AG09309 (cell line): ENCODE measurements around the gene SERPINE2.

Source experiments
- DNase-seq: peaks from one replicate; pipeline ENCODE4 v3.0.0-alpha.2; 2010; ENCODE audit warnings: low read depth
- H3K4me3 ChIP-seq: 2 replicates; pipeline ENCODE4 v1.5.1; 2011; ENCODE audit warnings: mild to moderate bottlenecking, low read depth, low read length, moderate library complexity; ENCODE audit not compliant: control insufficient read depth
- TF ChIP-seq, protein P1 (sequence below): IDR thresholded peaks from 2 replicates; pipeline ENCODE4 v1.5.1; 2011; ENCODE audit warnings: mild to moderate bottlenecking, low read depth, low read length, inconsistent platforms; ENCODE audit not compliant: insufficient read depth, control insufficient read depth; ENCODE audit errors: missing control alignments

SERPINE2 gene

GRCh38 chr2:224022486-224022885 is 16.6 kb downstream of the SERPINE2 start:
- TF ChIP-seq, protein P1, sequence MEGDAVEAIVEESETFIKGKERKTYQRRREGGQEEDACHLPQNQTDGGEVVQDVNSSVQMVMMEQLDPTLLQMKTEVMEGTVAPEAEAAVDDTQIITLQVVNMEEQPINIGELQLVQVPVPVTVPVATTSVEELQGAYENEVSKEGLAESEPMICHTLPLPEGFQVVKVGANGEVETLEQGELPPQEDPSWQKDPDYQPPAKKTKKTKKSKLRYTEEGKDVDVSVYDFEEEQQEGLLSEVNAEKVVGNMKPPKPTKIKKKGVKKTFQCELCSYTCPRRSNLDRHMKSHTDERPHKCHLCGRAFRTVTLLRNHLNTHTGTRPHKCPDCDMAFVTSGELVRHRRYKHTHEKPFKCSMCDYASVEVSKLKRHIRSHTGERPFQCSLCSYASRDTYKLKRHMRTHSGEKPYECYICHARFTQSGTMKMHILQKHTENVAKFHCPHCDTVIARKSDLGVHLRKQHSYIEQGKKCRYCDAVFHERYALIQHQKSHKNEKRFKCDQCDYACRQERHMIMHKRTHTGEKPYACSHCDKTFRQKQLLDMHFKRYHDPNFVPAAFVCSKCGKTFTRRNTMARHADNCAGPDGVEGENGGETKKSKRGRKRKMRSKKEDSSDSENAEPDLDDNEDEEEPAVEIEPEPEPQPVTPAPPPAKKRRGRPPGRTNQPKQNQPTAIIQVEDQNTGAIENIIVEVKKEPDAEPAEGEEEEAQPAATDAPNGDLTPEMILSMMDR = no peak
- no peak for DNase-seq
- H3K4me3 ChIP-seq = no peak overlapping the region

DNA sequence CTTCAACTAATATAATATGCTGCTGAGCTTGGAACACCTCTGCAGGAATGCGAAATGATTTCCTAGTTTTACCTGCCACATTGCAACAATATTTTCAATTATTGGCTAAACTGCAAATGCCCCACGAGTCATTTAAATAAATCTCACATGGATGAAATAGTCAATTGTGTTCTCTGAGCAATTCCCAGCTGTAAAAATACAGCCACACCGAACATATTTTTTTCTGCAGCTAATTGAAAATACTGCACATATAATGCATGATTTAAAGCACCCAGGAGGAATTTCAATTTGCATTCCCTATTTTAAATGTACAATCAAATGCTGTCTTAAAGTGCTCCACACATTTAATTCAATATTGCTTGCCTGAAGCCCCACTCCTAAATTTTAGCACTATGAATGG is 18.6 kb downstream of the SERPINE2 start:
- H3K4me3 ChIP-seq = no peak overlapping the region
- DNase-seq = no peak
- TF ChIP-seq, protein P1 = no peak

GRCh38 chr2:224017957-224018356 is 21.1 kb downstream of the SERPINE2 start:
- TF ChIP-seq, protein P1 = no peak
- DNase-seq = no peak
- no peak overlapping the region for H3K4me3 ChIP-seq

- TF ChIP-seq, protein P1 = no peak
- no peak overlapping the region for H3K4me3 ChIP-seq
- no peak for DNase-seq
These were observed 22.1 kb downstream of the SERPINE2 start for GRCh38 chr2:224016963-224017362.

GRCh38 chr2:224014336-224014735 is 24.8 kb downstream of the SERPINE2 start:
- TF ChIP-seq, protein P1 = no peak
- H3K4me3 ChIP-seq = no peak overlapping the region
- no peak for DNase-seq

DNA sequence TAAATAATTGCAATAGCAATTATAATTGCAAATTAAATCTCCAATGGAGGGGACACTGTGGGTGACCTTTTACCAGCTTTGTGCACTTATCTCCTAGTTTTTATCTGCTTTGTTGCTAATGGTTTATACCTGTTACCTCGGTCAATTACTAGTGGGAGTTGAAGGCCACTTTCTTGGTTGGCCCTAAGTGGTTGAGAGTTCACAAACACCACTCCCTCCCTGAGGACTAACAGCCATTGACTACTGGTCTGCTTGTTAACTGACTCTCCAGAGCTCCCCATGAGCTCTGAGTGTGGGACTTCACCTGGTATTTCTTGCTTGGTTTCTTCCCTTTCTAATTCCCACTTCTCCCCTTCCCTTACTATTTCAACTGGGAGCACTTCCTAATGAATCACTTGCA is 27.2 kb downstream of the SERPINE2 start:
- H3K4me3 ChIP-seq = no peak overlapping the region
- TF ChIP-seq, protein P1 = no peak
- DNase-seq = no peak
